Esophagus (tissue), 2 donors: ENCODE measurements around the gene PALMD. TPM values are rescaled to one million over a fixed set of nuclear protein-coding genes. Genes with fewer than 3 reads are reported as not detected.

Experiments
- H3K27ac ChIP-seq, 2 donors: one replicate each; pipeline ENCODE4 v1.5.1; 2013; ENCODE audit warnings: low read depth in 2 of 2, mild to moderate bottlenecking in 2 of 2, inconsistent platforms in 1 of 2, low read length in 1 of 2, moderate library complexity in 1 of 2
- H3K27me3 ChIP-seq, 2 donors: one replicate each; pipeline ENCODE4 v1.6.1; 2013; ENCODE audit warnings: low read length in 2 of 2, control low read depth in 1 of 2, mild to moderate bottlenecking in 1 of 2; ENCODE audit not compliant: insufficient read depth in 2 of 2, control insufficient read depth in 1 of 2
- H3K36me3 ChIP-seq, 2 donors: one replicate each; pipeline ENCODE4 v1.6.1; 2013; ENCODE audit warnings: low read length in 1 of 2; ENCODE audit not compliant: control insufficient read depth in 2 of 2, insufficient read depth in 2 of 2
- H3K4me1 ChIP-seq, 2 donors: one replicate each; pipeline ENCODE4 v1.6.1; 2013; ENCODE audit warnings: low read length in 1 of 2; ENCODE audit not compliant: control insufficient read depth in 2 of 2, insufficient read depth in 2 of 2
- H3K4me3 ChIP-seq, 2 donors: one replicate each; pipeline ENCODE4 v1.5.1; 2013; ENCODE audit warnings: low read length in 2 of 2, mild to moderate bottlenecking in 2 of 2, low read depth in 1 of 2, moderate library complexity in 1 of 2
- H3K9me3 ChIP-seq, 2 donors: one replicate each; pipeline ENCODE4 v1.6.1; 2013; ENCODE audit warnings: mild to moderate bottlenecking in 2 of 2, low read depth in 1 of 2, low read length in 1 of 2, moderate library complexity in 1 of 2; ENCODE audit not compliant: control insufficient read depth in 2 of 2, insufficient read depth in 1 of 2
- WGBS, 2 donors: extraction: QIAGEN DNeasy Blood & Tissue Kit; methylation state at CpG; one replicate each; pipeline ENCODE4 v1.1.7; 2013; 5-methylcytosine and 5-hydroxymethylcytosine counted together
- polyA plus RNA-seq, 2 donors: library from polyadenylated mRNA; stranded (reverse); fragments of 200-250 nt; gene quantifications; one replicate each; pipeline ENCODE4 v1.2.3, GENCODE V29; 2013
- donor health status: healthy with polysubstance abuse.
- donor health status: Bipolar disorder and iron deficiency.

The PALMD gene
- polyA plus RNA-seq, 2 donors: 18.3 to 35.9 TPM

GRCh38 chr1:99669376-99669775, 23.5 kb downstream of the PALMD start:
- H3K4me1 ChIP-seq: no peaks in the 10 kb centered on the region
- H3K4me3 ChIP-seq: no peak overlapping the region
- peak overlapping the region in 1 of 2 donors; percentile 4 for H3K27ac ChIP-seq
- no peaks in the 10 kb centered on the region for H3K27me3 ChIP-seq
- no peaks in the 10 kb centered on the region for H3K9me3 ChIP-seq
- peaks cover 0 to 4% of the 10 kb centered on the region in 2 donors for H3K36me3 ChIP-seq
- WGBS, 2 donors: 80 to 87% methylated on average over 4 of the region's 4 CpGs

GRCh38 chr1:99669821-99670220, 23.9 kb downstream of the PALMD start:
- no peaks in the 10 kb centered on the region for H3K4me1 ChIP-seq
- H3K27me3 ChIP-seq: no peaks in the 10 kb centered on the region
- WGBS, 2 donors: 87 to 90% methylated on average over 2 of the region's 2 CpGs
- H3K36me3 ChIP-seq: peaks cover 0 to 4% of the 10 kb centered on the region in 2 donors
- H3K4me3 ChIP-seq: no peak overlapping the region
- H3K9me3 ChIP-seq: no peaks in the 10 kb centered on the region
- H3K27ac ChIP-seq: no peak overlapping the region

- no peaks in the 10 kb centered on the region for H3K9me3 ChIP-seq
- no peak overlapping the region for H3K27ac ChIP-seq
- peaks cover 0 to 4% of the 10 kb centered on the region in 2 donors for H3K36me3 ChIP-seq
- no peaks in the 10 kb centered on the region for H3K4me1 ChIP-seq
- H3K27me3 ChIP-seq: no peaks in the 10 kb centered on the region
- H3K4me3 ChIP-seq: no peak overlapping the region
- 69 to 72% methylated on average over 1 of the region's 1 CpG for WGBS, 2 donors
Measured at GRCh38 chr1:99670583-99670982, 24.7 kb downstream of the PALMD start.

GRCh38 chr1:99672038-99672437, 26.1 kb downstream of the PALMD start:
- Histone ChIP-seq H3K27me3 (no peaks in the 10 kb centered on the region), H3K4me3 (no peak overlapping the region), H3K36me3 (peaks cover 0 to 4% of the 10 kb centered on the region in 2 donors), H3K9me3 (no peaks in the 10 kb centered on the region), H3K4me1 (no peaks in the 10 kb centered on the region), H3K27ac (no peak overlapping the region)
- WGBS, 2 donors: 70 to 79% methylated on average over 4 of the region's 4 CpGs

- H3K27ac ChIP-seq: no peak overlapping the region
- H3K27me3 ChIP-seq: no peaks in the 10 kb centered on the region
- 58 to 69% methylated on average over 6 of the region's 6 CpGs for WGBS, 2 donors
- no peak overlapping the region for H3K4me3 ChIP-seq
- no peaks in the 10 kb centered on the region for H3K4me1 ChIP-seq
- peaks cover 0 to 4% of the 10 kb centered on the region in 2 donors for H3K36me3 ChIP-seq
- no peaks in the 10 kb centered on the region for H3K9me3 ChIP-seq
Measured at GRCh38 chr1:99672530-99673213, 26.8 kb downstream of the PALMD start.

GRCh38 chr1:99673315-99673714, 27.4 kb downstream of the PALMD start:
- Histone ChIP-seq H3K27ac (no peak overlapping the region), H3K36me3 (peaks cover 0 to 3% of the 10 kb centered on the region in 2 donors), H3K9me3 (no peaks in the 10 kb centered on the region)

GRCh38 chr1:99674115-99675064, 28.5 kb downstream of the PALMD start:
- no peaks in the 10 kb centered on the region for H3K36me3 ChIP-seq
- no peak overlapping the region for H3K27ac ChIP-seq
- H3K9me3 ChIP-seq: no peaks in the 10 kb centered on the region
- no peaks in the 10 kb centered on the region for H3K4me1 ChIP-seq
- 58 to 62% methylated on average over 6 of the region's 6 CpGs for WGBS, 2 donors
- H3K4me3 ChIP-seq: no peak overlapping the region
- H3K27me3 ChIP-seq: no peaks in the 10 kb centered on the region

More at GRCh38 chr1:99673315-99673714, 27.4 kb downstream of the PALMD start:
- 67 to 79% methylated on average over 4 to 5 of the region's 5 CpGs for WGBS, 2 donors
- Histone ChIP-seq H3K27me3 (no peaks in the 10 kb centered on the region), H3K4me3 (no peak overlapping the region), H3K4me1 (no peaks in the 10 kb centered on the region)

GRCh38 chr1:99675292-99675691, 29.4 kb downstream of the PALMD start:
- no peaks in the 10 kb centered on the region for H3K27me3 ChIP-seq
- no peaks in the 10 kb centered on the region for H3K9me3 ChIP-seq
- H3K36me3 ChIP-seq: peaks cover 0 to 4% of the 10 kb centered on the region in 2 donors

GRCh38 chr1:99675994-99676393, 30.1 kb downstream of the PALMD start:
- no peak overlapping the region for H3K27ac ChIP-seq
- WGBS, 2 donors: 93 to 98% methylated on average over 1 of the region's 1 CpG
- no peak overlapping the region for H3K4me3 ChIP-seq
- H3K27me3 ChIP-seq: no peaks in the 10 kb centered on the region
- no peaks in the 10 kb centered on the region for H3K4me1 ChIP-seq
- no peaks in the 10 kb centered on the region for H3K9me3 ChIP-seq
- H3K36me3 ChIP-seq: peaks cover 0 to 4% of the 10 kb centered on the region in 2 donors

More at GRCh38 chr1:99675292-99675691, 29.4 kb downstream of the PALMD start:
- no peaks in the 10 kb centered on the region for H3K4me1 ChIP-seq
- H3K4me3 ChIP-seq: no peak overlapping the region
- H3K27ac ChIP-seq: no peak overlapping the region
